Measurements from ENCODE around the gene TMEM271.

GRCh38 chr4:589219-589963 lies 13.3 kb upstream of the TMEM271 start:
- TF ChIP-seq, protein P1, sequence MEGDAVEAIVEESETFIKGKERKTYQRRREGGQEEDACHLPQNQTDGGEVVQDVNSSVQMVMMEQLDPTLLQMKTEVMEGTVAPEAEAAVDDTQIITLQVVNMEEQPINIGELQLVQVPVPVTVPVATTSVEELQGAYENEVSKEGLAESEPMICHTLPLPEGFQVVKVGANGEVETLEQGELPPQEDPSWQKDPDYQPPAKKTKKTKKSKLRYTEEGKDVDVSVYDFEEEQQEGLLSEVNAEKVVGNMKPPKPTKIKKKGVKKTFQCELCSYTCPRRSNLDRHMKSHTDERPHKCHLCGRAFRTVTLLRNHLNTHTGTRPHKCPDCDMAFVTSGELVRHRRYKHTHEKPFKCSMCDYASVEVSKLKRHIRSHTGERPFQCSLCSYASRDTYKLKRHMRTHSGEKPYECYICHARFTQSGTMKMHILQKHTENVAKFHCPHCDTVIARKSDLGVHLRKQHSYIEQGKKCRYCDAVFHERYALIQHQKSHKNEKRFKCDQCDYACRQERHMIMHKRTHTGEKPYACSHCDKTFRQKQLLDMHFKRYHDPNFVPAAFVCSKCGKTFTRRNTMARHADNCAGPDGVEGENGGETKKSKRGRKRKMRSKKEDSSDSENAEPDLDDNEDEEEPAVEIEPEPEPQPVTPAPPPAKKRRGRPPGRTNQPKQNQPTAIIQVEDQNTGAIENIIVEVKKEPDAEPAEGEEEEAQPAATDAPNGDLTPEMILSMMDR (IDR thresholded peaks at IDR 0.05), result no peak
- no peak for TF ChIP-seq POLR2A (IDR thresholded peaks at IDR 0.05)
